ENCODE measurements around the gene OR2AG2. TPM values are rescaled to one million over a fixed set of nuclear protein-coding genes. Genes with fewer than 3 reads are reported as not detected.

Gene OR2AG2
- total and polyA plus RNA-seq, 2 donors from 2014 or later = 0.19 TPM; not detected in 1

DNA sequence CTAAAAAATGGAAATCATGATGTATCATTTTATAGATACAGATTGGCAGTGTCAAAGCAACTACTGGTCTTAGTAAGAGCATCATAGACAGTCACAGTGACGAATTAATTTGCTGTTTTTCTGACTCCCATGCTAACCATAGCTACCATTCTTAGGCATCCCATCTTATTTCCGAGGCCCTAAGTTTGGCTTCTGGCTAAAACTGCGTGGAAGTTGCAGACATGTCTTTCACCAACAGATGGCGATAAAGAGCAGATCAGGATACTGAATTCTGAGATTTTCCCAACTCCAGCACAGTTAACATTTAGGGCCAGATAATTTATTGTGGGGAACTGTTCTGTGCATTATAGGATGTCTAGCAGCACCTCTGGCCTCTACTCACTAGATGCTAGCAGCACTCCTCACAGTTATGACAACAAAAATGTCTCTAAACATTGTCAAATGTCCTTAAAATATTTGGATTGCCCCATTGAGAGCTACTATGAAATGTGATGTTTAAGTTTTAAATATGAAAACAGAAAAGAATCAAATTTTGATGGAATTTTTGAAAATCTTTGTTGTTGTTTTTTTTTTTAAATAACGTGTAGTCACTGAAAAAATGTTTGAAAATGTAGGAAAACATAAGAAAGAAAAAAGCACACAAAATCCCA is 16.3 kb downstream of the OR2AG2 start:
- FAIRE-seq (peak; percentile 8), DNase-seq (peak in 3 of 5 donors; percentile 34 to 68 (median 66))
- no peaks in the 10 kb centered on the region for H3K36me3 ChIP-seq (ENCODE audit: control insufficient read depth in 2 of 3, insufficient read depth in 3 of 3, low read length in 3 of 3)
- no peak overlapping the region for H3K27ac ChIP-seq (ENCODE audit: low read depth in 2 of 2, low read length in 2 of 2)
- no peak overlapping the region for H3K4me3 ChIP-seq (ENCODE audit: low read length in 3 of 3)
- H3K9me3 ChIP-seq (ENCODE audit: control insufficient read depth in 2 of 3, insufficient read depth in 1 of 3, low read length in 3 of 3) = no peaks in the 10 kb centered on the region
- no peak overlapping the region for H3K9ac ChIP-seq (ENCODE audit: low read length in 3 of 3)
- TF ChIP-seq CTCF (IDR thresholded peaks at IDR 0.05; ENCODE audit: borderline replicate concordance, extremely low read depth, insufficient read depth) = peak; percentile 84
- no peaks in the 10 kb centered on the region for H3K4me1 ChIP-seq (ENCODE audit: control insufficient read depth in 2 of 3, insufficient read depth in 2 of 3, low read depth in 1 of 3, low read length in 3 of 3)
- H3K27me3 ChIP-seq (ENCODE audit: control insufficient read depth, insufficient read depth, low read length) = no peaks in the 10 kb centered on the region
- intact Hi-C loops (cut with DNase I) = no loop called here

- no peak for DNase-seq
- H3K27ac ChIP-seq (ENCODE audit: low read depth in 2 of 2, low read length in 2 of 2) = peak overlapping the region in 1 of 2 donors; percentile 88
- no peak overlapping the region for H3K9ac ChIP-seq (ENCODE audit: low read length in 3 of 3)
- TF ChIP-seq CTCF (IDR thresholded peaks at IDR 0.05; ENCODE audit: borderline replicate concordance, extremely low read depth, insufficient read depth) = no peak
- H3K9me3 ChIP-seq (ENCODE audit: control insufficient read depth in 2 of 3, insufficient read depth in 1 of 3, low read length in 3 of 3) = no peaks in the 10 kb centered on the region
- no peak for FAIRE-seq
- H3K27me3 ChIP-seq (ENCODE audit: control insufficient read depth, insufficient read depth, low read length) = no peaks in the 10 kb centered on the region
- intact Hi-C loops (cut with DNase I) = no loop called here
- no peak overlapping the region for H3K4me3 ChIP-seq (ENCODE audit: low read length in 3 of 3)
- peaks cover 0 to 3% (median 0%) of the 10 kb centered on the region in 3 donors for H3K4me1 ChIP-seq (ENCODE audit: control insufficient read depth in 2 of 3, insufficient read depth in 2 of 3, low read depth in 1 of 3, low read length in 3 of 3)
- H3K36me3 ChIP-seq (ENCODE audit: control insufficient read depth in 2 of 3, insufficient read depth in 3 of 3, low read length in 3 of 3) = no peaks in the 10 kb centered on the region
These were observed 24.6 kb downstream of the OR2AG2 start for GRCh38 chr11:6747097-6747668.

DNA sequence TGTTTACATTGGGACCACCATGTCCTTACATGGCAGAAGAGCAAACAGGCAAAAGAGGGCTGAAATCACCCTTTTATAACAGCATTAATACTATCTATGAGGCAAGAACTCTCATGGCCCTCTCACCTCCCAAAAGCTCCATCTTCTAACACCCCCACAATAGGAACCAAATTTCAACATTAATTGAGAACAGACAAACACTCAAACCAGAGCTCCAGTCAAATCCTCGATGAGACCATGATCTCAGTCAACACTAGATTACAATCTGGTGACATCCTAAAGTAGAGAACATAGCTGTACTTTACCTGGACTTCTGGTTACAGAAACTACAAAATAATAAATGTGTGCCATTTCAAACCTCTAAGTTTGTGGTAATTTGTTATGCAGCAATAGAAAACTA is 25.1 kb downstream of the OR2AG2 start:
- no peak for TF ChIP-seq CTCF (IDR thresholded peaks at IDR 0.05; ENCODE audit: borderline replicate concordance, extremely low read depth, insufficient read depth)
- peaks cover 0 to 3% (median 0%) of the 10 kb centered on the region in 3 donors for H3K4me1 ChIP-seq (ENCODE audit: control insufficient read depth in 2 of 3, insufficient read depth in 2 of 3, low read depth in 1 of 3, low read length in 3 of 3)
- FAIRE-seq = no peak
- peak overlapping the region; percentile 44 to 88 for H3K27ac ChIP-seq (ENCODE audit: low read depth in 2 of 2, low read length in 2 of 2)
- H3K9me3 ChIP-seq (ENCODE audit: control insufficient read depth in 2 of 3, insufficient read depth in 1 of 3, low read length in 3 of 3) = no peaks in the 10 kb centered on the region
- DNase-seq = no peak
- H3K9ac ChIP-seq (ENCODE audit: low read length in 3 of 3) = no peak overlapping the region
- H3K36me3 ChIP-seq (ENCODE audit: control insufficient read depth in 2 of 3, insufficient read depth in 3 of 3, low read length in 3 of 3) = no peaks in the 10 kb centered on the region
- intact Hi-C loops (cut with DNase I) = no loop called here
- H3K4me3 ChIP-seq (ENCODE audit: low read length in 3 of 3) = peak overlapping the region in 2 of 3 donors; percentile 46 to 53
- H3K27me3 ChIP-seq (ENCODE audit: control insufficient read depth, insufficient read depth, low read length) = no peaks in the 10 kb centered on the region
